ENCODE results near the gene DOK5.

Gene DOK5

DNA sequence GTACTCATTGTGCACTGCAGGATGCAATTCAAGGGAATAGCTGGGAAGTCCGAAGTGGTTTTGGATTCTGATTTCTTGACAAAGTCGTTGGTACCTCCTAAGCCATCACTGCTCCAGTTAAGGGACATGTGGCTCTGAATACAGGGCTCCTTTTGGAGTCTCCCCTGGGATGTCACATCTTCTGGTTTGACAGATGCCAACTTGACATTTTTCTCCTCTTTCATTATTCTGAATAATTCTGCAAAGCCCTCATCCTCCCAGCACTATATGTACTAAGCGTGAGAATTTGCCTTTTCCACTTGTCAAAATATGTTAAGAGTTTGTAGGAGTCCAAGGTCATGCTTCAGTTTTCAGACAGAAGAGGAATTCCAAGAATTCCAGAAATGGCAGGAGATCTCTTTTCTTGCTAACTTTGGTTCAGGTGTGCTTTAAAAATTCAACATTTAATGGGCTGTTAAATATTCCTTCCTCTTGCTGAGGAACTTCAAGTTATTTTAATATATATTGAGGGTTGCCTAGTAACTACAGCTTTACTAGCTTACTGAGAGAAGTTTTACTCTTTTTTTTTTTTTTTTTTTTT lies 38.7 kb downstream of the DOK5 start:
- no peak for DNase-seq (ENCODE audit: low spot score)

DNA sequence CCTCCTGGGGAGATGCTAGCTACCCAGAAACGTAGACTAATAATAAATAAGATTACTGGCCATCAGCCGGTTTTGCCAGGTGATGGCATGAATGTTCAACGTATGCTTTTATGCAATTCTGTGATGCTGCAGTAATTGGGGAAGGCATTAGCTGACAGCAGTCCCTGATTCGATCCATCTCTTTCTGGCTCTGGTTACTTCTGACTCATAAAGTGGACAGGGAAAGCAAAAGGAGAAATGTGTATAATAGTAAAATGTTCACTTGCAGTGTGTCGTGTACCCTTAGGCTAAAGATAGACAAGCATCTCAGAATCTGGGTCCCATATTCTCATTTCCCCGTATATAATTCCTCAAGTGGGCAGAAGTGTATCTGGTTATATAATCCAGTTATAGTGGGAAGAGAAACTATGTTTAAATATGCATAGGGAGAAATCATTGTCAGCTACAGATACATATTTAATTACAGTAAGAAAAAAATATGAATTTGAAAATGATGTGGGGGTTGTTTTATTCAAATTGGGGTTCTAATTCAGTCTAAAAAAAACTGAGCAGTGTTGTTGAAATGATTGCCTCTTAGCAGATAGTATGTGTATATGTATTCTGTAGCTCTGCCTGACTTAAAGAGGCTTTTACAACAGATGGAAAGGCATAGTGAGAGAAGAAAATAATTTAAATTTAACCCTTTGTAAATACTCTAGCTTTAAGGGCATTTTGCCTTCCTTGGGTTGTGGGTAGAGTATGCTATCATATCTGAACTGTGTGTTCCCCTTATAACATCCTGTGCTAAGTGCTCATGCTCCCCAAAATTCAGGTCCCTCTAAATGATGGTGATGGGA lies 40.6 kb downstream of the DOK5 start:
- DNase-seq (ENCODE audit: low spot score) = no peak

DNA sequence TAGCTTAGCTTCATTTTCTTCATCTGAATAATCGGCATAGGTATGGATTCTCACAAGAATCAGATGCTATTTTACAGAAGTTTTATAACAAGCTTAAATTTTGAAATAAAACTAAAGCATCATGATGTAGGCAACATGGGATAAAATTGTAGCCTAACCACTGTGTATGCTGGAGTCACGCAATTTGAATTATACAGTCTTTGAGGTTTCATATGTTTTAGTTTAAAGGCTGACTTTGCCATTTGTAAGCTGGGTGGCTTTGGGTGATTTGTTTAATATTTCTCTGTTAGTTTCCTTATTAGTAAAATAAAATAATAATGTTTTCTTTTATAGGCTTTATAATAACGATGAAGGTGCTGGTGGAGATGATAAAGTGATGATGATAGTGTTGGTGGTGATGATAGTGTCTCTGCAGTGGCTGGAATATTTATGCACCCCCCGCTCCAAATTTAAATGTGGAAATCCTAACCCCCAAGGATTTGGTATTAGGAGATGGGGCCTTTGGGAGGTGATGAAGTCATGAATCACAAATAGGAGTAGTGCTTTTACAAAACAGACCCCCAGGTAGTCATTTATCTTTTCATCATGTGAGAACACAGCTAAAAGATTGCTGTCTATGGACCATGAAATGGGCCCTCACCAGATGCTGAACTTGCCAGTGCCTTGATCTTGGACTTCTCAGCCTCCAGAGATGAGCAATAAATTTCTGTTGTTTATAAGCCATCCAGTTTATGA lies 42.0 kb downstream of the DOK5 start:
- no peak for DNase-seq (ENCODE audit: low spot score)

DNA sequence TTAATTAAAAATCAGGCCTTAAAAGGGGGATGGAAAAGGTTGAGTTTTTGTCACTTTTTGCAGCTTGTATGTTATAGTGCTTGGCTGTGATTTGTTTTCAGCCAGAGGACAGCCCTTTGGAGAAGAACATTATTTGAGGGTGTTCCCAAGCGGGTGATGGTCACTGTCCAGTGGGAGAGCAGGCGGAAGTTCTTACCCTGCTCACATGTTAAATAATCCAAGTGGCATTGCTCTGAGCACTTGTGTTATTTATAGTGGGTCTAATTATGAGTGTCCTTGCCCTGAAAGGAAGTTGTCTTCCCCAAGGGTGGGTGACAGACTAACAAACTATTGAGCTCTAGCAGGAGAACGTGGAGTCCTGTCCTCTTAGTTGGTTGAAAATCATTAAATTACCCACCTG lies 49.5 kb downstream of the DOK5 start:
- DNase-seq (ENCODE audit: low spot score) = no peak

DNA sequence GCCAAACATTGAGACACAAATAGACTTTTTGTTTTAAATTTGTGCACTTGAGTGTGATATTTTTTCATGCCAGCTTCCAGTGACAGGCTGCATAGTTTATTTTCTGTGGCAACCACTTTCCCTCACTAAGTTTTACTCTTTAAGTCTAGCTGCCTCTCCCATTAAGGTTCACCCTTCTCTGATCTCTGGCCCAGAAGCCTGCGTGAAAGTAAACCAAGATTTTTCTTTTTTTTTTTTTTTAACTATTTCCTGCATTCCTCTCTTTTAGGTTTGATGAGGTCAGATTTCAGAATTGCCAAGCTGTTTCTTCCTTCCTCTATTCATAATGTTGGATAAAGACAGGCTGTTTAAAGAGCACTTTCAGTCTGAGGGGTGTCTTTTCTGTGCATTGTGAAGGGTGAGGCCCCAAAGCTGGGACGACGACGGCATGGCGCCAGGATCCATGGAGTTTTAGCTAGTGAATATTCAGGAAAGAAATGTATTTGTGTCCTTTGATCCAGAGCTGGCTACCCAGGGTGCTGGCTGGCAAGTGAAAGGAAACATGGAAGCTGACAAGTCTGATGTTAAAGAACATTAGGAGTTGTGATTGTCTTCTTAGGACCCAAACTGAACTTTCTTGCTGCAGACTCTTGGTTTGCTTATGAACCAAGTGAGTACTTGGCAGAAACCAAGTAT lies 50.7 kb downstream of the DOK5 start:
- DNase-seq (ENCODE audit: low spot score) = no peak

DNA sequence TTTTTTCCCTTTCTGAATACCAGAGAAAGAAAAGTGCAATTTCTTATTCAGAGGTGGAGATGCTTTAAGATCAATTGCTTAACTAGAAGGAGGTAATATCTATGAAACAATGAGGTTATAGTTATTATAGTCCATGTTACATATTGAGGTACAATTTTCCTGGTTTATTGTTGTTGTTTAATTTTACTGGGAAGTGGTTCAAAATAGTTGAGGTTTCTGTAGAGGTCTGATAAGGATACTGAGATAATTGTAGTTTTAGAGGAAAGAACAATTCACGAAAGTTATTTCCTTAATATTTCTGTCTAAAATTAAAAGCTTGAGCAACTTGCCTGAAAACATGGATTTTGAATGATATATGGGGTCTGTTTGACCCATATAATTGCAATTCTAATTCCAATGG lies 51.4 kb downstream of the DOK5 start:
- DNase-seq (ENCODE audit: low spot score) = no peak

DNA sequence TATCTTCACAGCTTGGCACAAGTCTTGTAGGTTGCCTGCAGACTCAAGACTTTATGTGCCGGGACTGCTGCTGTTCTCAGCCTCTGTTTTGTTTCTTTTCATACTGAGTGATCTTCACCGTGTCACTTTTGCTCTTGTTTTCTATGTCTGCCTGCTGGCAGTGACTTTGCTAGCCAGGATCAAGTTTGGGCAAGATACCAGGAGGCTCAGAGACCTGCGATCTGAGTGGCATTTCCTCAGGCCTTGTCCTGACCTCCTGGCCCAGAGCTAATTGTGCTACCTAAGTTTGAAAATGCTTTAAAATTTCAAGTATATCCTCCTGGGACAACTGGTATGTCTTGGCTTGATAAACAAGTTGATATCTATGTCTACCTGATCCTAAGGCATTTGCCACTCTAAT lies 57.2 kb downstream of the DOK5 start:
- no peak for DNase-seq (ENCODE audit: low spot score)

DNA sequence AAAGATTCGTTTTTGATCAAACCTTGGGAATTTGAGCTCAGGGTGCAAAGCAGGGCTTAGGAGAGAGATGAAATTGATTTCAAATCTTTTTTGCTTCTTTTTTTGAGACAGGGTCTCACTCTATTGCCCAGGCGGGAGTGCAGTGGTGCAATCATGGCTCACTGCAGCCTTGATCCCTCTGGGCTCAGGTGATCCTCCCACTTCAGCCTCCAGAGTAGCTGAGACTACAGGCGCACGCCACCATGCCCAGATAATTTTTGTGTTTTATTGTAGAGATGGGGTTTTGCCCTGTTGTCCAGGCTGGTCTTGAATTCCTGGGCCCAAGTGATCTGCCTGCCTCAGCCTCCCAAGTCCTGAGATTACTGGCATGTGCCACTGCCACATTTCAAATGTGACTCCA lies 58.7 kb downstream of the DOK5 start:
- DNase-seq (ENCODE audit: low spot score) = no peak

DNA sequence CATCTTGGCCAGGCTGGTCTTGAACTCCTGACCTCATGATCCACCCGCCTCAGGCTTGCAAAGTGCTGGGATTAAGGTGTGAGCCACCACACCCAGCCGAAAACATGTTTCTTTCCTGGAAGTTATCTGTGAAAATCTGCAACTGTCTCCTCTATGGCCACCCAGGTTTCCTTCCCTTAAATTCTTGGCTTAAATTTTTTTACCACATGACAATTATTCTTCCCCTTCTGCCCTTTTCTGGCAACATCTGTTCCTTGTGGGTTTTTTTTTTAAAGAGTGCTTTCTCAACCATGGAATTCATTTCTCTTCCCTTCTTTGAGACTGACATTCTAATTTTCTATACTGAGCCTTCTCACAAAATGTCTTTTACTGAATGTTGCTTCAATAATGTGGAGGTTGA lies 59.6 kb downstream of the DOK5 start:
- DNase-seq (ENCODE audit: low spot score) = no peak

DNA sequence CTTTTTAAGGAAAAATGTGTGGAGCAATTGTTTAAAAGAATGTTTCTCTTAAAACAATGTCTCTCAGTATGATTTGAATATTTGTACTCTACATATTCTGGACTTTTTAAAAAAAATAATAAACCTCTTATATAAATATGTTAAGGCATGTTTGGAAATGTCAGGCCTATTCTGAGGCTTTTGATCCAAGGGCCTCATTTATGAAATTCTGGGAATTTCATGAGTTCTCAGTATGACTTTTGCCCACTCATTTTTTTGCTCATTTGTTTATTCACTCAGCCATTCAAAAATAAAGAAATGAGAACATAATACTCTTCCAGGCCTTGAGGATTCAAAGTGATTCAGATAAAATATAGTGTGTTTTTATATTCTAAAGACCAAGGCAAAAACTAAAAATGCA lies 60.4 kb downstream of the DOK5 start:
- no peak for DNase-seq (ENCODE audit: low spot score)

DNA sequence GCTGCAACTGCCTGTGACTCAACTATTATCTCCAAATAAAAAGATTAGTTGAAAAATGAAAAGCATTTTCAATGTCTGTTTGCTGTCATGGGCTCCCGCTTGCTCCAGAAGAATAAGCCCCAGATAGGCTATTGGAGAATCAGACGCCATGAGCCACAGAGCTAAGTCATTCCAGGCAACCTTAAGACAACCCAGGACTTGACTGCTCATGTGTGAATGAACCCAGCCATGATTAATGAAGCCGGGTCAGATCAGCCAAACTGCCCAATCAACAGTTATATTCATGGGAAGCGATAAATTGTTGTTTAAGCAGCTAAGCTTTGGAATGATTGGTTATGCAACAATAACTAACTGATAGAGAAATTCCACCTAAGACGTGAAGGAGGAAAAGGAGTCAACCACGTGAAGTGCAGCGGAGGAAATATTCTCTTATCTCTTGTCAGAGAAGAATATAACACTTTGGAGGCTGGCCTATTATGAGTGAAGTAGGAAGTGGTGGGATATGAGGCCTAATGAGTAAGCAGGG lies 64.2 kb downstream of the DOK5 start:
- DNase-seq (ENCODE audit: low spot score) = no peak

DNA sequence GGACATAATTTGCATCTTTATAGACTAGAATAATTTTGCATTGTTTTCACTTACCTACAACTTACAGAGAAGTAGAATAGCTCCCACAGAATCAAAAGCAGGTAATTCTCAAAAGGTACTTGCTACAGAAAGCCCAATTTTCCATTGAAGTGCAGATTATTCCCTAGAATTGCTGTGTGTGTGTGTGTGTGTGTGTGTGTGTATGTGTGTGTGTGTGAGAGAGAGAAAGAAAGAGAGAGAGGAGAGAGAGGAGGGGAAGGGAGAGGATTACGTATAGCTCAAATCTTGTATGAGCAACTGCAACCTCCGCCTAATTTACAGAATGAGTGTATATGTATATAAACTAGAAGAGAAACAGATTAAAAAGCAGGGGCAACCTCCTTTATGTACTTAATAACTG lies 68.0 kb downstream of the DOK5 start:
- DNase-seq (ENCODE audit: low spot score) = no peak

DNA sequence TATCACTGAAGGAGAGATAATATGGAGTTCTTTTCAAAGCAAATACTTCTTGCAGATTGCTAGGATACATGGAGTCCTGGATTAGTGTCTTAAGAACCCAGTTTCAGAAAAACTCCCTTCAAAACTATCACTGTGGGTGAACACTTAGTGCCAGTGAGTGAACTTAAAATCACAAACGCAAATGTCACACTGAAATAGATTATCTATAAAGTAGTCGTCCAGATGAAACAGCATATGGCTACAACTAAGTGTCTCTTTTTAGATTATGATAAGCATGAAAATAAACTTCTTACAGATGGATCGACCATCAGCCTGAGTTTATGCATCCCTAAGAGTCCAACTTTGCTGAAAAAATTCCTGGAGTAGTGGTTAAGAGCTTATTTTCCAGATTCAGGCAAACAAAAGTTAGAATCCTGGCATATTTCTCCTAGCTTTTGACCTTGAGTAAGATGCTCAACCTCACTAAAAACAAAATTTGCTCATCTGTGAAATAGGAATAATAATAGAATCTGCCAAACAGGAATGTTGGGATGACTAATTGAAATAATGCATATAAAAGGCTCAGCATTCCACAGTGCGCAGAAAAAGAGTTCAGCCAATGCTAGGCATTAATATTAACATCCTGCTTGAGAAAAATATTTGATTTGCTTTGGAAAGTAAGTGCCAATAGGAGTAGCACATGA lies 70.4 kb downstream of the DOK5 start:
- no peak for DNase-seq (ENCODE audit: low spot score)

DNA sequence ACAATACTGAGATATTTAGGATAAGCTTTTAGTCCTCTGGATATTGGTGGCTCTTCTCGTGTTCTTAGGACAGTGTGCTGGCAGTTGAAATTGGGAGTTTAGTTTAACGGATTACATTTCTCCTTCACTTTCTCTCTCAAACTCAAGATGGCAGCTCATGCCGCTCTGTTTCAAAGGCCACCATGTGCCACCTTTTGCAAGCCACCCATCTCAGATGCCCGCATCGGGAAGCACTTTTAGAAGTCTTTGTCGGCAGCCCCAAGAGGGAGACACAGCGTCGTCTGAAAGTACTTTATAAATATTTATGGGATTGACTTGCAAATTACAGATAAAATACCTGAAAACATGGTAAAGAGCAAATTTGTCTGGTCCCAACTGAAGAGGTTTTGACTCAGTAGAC lies 73.5 kb downstream of the DOK5 start:
- no peak for DNase-seq (ENCODE audit: low spot score)

DNA sequence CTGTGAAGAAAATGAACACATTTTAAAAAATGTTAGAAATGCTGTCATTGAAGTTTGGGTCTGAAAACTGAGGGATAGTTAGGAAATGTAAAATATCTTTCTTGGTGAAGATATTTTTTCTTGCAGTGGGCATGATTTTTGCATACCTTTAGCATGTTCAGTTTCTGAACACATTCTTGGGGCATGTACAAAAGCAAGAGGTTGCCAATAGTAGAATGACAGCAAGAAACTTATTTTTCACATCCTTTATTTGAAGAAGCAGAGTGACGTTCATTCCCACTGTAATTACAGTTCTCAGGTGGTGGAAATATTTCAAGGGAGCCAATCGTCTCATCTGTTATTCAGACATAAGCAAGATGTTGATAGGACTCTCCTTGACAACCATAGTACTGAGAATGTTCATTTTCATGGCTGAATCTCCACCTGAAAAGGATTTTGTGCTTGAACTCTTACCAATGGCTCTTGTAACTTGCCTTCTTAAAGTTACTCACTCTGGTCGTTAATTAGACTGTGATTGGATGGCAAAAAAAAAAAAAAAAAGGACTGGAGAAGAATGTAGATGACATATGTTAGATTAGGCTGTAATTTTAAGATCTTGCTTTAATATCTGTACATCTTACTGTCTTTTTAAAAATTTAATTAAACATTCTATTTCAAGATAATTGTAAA lies 74.4 kb downstream of the DOK5 start:
- no peak for DNase-seq (ENCODE audit: low spot score)

DNA sequence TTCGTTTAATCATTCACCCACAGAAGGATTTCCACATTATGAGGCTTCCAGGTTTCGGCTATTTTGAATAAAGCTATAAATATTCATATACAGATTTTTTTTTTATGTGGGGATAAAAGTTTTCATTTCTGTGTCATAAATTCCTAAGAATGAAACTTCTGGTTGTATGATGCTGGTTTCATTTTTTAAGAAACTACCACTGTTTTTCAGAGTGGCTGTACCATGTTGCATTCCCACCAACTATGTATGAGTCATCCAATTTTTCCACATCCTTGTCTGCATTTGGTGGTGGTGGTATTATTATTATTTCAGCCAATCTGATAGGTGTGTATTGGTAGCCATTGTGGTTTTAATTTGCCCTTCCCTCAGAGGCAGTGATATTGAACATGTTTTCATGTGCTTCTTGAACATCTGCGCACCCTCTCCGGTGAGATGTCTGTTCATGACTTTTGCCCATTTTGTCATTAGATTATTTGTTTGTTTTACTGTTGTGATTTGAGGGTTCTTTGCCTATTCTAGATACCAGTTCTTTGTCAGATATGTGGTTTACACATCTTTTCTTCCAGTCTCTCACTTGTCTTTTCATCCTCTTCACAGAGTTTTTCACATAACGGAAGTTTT lies 75.5 kb downstream of the DOK5 start:
- DNase-seq (ENCODE audit: low spot score) = no peak

DNA sequence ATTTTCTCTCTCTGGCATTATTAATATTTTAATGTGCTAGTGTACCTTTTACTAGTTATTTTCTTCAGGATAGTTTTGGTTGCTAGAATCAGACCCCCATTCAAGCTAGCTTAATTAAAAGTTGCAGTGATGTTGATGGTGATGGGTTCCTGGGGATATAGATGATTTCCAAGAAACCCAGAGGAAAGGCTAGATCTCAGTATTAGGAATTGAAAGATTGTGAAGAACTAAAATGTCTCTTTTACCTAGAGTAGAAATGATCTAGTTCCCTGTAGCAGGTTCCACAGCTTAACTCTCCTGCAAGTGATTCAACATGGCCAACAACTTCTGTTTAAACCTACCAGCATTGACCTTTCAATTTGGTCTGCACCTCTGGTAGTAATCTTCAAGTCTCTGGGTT lies 78.6 kb downstream of the DOK5 start:
- DNase-seq (ENCODE audit: low spot score) = no peak

DNA sequence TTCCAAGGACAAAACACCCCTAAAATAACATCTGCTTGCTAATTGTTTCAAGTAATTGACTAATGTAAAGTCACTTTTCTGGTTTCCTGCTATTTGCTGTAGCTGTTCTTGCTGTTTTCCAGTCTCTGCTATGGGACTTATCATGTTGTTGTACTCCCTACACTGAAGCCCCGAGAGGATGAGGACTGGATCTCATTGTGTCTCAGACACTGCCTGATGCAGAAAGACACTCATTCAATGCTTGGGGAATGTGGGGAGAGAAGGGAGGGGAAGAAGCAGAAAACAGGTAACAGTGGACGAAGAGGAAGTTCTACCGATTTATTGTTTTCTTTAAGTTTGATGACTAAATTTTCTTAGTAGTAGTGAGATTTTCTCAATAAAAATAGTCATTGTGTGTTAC lies 79.8 kb downstream of the DOK5 start:
- no peak for DNase-seq (ENCODE audit: low spot score)

DNA sequence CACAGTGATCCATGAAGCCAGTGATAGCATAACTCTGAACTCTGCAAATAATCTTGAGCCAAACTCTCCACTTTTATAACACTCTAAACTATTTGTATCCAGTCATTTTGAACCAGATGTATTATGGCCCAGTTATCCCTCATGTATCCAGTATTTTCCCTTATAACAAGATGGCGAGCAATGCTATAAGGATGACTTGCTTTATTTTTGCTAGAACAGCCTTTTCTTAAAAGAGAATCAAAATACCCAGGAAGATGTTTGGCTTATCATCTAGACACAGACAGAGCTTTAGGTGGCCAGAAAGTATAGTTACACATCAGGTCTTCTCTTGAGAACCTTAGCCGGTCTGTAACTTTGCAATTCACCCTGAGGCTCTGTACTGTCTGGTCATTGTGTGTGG lies 81.0 kb downstream of the DOK5 start:
- DNase-seq (ENCODE audit: low spot score) = no peak

DNA sequence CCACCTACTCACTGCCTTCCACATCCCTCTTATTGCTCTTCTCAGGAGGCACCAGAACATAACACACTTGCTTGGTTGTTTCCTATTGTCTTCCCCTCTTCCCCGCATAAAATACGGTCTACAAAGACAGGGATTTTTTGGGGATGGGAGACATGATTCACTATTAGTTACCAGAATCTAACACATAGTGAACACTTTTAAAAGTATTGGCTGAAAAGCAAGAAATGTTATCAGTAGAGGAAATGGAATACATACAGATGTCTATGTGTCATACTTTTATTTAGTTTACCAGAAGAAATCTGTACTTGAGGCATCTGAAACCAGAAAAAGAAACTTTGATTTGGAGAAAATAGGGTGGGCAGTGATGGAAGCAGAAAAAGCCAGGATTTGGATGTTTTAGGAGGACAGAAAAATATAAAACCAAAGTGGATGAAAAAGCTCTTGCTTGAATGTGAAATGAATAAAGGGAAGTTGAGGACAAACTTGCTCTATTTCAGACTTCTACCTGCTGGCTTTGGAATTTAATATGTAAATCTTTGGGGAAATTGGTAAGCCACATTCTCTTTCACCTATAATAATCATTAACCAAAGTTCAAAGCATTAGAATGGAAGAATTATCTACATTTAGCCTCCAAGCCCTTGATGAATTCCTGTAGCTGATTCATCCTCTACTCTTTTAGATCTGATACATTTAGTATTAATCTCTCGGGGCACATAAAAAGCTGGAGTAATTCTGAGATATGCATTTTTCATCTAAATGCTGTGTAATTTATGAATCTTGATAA lies 82.6 kb downstream of the DOK5 start:
- no peak for DNase-seq (ENCODE audit: low spot score)
